Epithelial cell of proximal tubule (primary cell): Measurements from ENCODE around the gene IL6R. TPM values are rescaled to one million over a fixed set of nuclear protein-coding genes. Genes with fewer than 3 reads are reported as not detected.

Experiments used
- DNase-seq: peaks from one replicate; pipeline ENCODE4 v3.0.0-alpha.2; 2011; ENCODE audit warnings: low read depth
- H3K4me3 ChIP-seq: 2 replicates; pipeline ENCODE4 v1.5.1; 2011; ENCODE audit warnings: low read depth, mild to moderate bottlenecking, low read length
- CTCF ChIP-seq: conservative IDR thresholded peaks from 2 replicates; pipeline ENCODE4 v1.5.1; 2012; ENCODE audit warnings: low read depth, mild to moderate bottlenecking, low read length
- total RNA-seq: library from RNA; depleted of rRNA; stranded (reverse); fragments of >200 nt; gene quantifications from 2 replicates; pipeline ENCODE4 v1.2.3, GENCODE V29; 2015

Gene IL6R
- total RNA-seq, 1 donor from 2014 or later = 9.5 TPM

GRCh38 chr1:154474802-154475201, 69.7 kb downstream of the IL6R start:
- no peak for TF ChIP-seq CTCF
- H3K4me3 ChIP-seq = no peak overlapping the region
- DNase-seq = peak; percentile 77

GRCh38 chr1:154476791-154477190, 71.6 kb downstream of the IL6R start:
- TF ChIP-seq CTCF = no peak
- no peak overlapping the region for H3K4me3 ChIP-seq
- no peak for DNase-seq

- no peak overlapping the region for H3K4me3 ChIP-seq
- TF ChIP-seq CTCF = no peak
- no peak for DNase-seq
Measured at GRCh38 chr1:154478013-154478412, 72.9 kb downstream of the IL6R start.

- TF ChIP-seq CTCF = no peak
- DNase-seq = no peak
- H3K4me3 ChIP-seq = no peak overlapping the region
Measured at GRCh38 chr1:154478639-154479038, 73.5 kb downstream of the IL6R start.

- H3K4me3 ChIP-seq = no peak overlapping the region
- DNase-seq = peak; percentile 18
- TF ChIP-seq CTCF = peak; percentile 97
Measured at GRCh38 chr1:154479764-154480421, 74.8 kb downstream of the IL6R start.

GRCh38 chr1:154481053-154481452, 75.9 kb downstream of the IL6R start:
- no peak for TF ChIP-seq CTCF
- H3K4me3 ChIP-seq = no peak overlapping the region
- no peak for DNase-seq
